Erythroblast (primary cell): Measurements from ENCODE around the gene CSMD2.

Experiments used
- GATA1 ChIP-seq: IDR thresholded peaks from 2 replicates; pipeline ENCODE4 v1.6.1; 2011; ENCODE audit warnings: low read depth, mild to moderate bottlenecking, control low read depth, low read length, moderate library complexity
- POLR2A ChIP-seq: IDR thresholded peaks from 2 replicates; pipeline ENCODE4 v1.6.1; 2011; ENCODE audit warnings: mild to moderate bottlenecking, low read length

GRCh38 chr1:33895396-33895795 is 269.6 kb downstream of the CSMD2 start:
- TF ChIP-seq POLR2A (no peak), GATA1 (no peak)
